HG03095 (cell line): ENCODE measurements around the gene PHACTR2.
"Not testable (repeated sequence)": the region's sequence is repeated elsewhere in the genome, so short reads cannot be mapped to it uniquely, and the experiment has no call there.

Source experiments
- ATAC-seq: cut with Tn5 transposase; IDR thresholded peaks from one replicate; pipeline ENCODE4 v1.9.1; 2021; ENCODE audit warnings: moderate library complexity; ENCODE audit not compliant: unreplicated experiment

PHACTR2 gene

DNA sequence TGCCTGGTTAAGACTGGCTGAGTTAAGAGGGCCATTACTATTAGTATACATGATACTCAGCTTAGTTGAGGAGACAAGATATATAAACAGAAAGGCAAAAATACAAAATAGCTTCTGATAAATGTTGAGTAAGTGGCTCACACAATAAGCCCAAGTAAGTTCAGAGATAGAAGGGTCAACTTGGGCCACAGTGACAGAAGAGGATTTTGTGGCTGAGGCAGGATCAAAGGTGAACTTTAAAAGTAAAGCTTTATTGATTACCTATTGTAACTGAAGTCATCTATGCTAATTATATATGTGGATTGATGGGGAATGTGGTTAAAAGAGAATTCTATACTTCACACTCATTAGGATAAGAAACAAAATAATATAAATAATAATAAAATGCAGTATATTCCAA lies 80.8 kb downstream of the PHACTR2 start:
- ATAC-seq: no peak

DNA sequence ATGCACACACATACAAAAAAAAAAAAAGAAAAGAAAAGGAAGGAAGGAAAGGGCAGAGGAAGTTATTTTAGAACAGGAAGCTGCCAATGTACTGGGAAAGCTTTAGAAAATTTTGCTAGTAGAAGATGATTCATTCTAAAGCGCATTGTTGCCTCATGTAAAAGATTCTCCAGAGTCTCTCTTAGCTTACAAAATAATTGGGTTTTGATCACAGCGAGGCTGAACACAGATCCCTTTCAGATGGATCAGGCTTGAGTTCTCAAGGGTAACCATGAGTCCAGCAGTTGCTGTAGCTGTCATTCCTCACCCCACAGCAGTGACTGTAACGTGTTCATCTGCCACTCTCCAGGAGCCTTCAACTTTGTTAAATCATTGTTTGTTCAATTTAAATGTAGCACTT lies 81.9 kb downstream of the PHACTR2 start:
- ATAC-seq: no peak

GRCh38 chr6:143761074-143761473 lies 83.3 kb downstream of the PHACTR2 start:
- no peak for ATAC-seq

GRCh38 chr6:143762126-143762525 lies 84.4 kb downstream of the PHACTR2 start:
- no peak for ATAC-seq

GRCh38 chr6:143765422-143766184 lies 87.8 kb downstream of the PHACTR2 start:
- ATAC-seq: no peak

DNA sequence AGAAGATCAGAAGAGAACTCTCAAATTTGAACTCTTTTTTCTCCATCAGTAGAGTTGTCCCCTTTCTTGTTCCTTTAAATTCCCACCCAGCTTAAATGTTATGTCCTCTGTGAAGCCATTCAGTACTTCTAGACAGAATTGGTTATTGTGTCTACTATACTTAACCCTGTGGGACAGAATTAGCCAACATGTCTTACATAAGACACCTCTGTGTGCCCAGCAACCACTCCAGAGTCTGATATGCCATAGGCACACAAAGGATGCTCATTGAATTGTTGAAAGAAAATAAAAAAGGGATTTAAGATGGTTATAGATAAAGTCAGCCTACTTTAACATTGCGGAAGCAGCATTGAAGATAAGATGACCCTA lies 88.4 kb downstream of the PHACTR2 start:
- ATAC-seq: no peak

- ATAC-seq: no peak
These were observed 89.7 kb downstream of the PHACTR2 start for GRCh38 chr6:143767433-143767832.

DNA sequence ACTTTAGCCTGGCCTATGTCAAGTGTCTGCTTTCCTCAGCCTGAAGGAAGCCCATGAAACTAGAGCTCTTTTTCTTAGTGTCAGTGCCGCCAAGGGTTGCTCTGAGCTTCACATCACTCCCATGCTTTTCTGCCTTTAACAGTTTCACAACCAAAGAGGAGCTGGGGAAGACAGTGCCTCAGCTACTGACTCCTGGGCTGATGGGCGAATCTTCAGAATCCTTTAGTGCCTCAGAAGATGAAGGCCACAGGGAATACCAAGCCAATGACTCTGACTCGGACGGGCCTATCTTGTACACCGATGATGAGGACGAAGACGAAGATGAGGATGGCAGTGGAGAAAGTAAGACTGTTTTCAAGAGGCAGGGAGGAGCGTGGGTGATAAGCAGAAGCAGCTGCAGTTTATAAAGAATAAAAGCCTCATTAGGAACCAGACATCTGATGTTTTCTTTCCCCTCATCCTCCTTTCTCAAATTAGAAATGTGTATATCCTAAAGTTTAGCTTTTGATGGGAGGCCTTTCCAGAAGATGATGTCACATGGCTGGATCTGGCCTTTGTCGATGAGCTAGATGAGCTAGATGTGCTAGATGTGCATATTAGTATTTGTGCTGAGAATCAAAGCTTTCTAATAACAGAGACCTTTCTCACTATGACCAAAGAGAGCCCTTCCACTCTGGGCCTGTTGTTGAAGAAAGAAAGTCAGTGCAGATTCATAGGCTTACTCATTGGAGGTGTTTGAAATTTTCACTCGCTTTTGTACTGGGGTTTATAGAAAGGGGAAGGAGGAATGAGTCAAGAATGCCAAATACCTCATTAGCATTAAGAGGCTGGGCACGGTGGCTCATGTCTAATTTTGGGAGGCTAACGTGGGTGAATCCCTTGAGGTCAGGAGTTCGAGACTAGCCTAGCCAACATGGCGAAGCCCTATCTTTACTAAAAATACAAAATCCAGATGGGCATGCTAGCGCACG lies 94.6 kb downstream of the PHACTR2 start:
- ATAC-seq: no peak

- ATAC-seq: no peak
These were observed 95.9 kb downstream of the PHACTR2 start for GRCh38 chr6:143773506-143774150.

- no peak for ATAC-seq
These were observed 96.6 kb downstream of the PHACTR2 start for GRCh38 chr6:143774347-143774746.

DNA sequence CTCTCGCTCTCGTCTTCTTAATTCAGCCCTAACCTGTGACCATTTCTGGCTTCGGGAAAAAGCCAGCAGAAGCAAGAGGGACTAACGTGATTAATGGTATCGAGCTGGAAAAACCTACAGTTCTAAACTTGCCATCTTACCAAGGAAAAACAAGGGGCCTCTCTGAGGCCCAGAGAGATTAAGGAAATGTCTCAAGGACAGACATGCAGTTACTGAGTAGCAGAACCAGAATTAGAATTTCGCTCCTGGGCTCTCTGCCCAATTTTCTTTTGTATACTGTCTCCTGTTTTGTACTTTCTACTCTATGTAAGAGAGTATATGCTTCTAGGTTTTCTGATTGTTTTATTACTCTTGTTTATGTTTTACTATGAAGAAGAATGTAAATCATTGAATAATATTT lies 97.6 kb downstream of the PHACTR2 start:
- no peak for ATAC-seq

- ATAC-seq: no peak
These were observed 101.2 kb downstream of the PHACTR2 start for GRCh38 chr6:143778926-143779325.

DNA sequence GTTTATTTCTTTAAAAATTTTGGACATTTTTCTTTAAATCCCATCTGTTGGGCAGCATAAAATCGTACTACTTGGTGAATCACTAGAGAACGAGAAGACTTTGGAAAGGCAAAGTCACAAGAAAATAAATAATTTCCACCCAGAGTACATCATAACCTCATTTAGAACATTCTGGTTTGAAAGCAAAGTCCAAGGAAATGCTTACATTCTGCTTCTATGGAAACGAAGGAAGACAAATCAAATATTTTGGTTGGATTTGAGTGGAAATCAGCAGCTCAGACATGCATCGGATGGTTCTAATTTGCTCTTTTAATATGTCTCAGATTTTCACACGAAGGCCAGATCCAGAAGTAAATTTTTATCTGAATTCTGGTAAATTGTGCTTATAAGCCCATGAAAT lies 104.7 kb downstream of the PHACTR2 start:
- no peak for ATAC-seq

- ATAC-seq: no peak
These were observed 105.3 kb downstream of the PHACTR2 start for GRCh38 chr6:143783077-143783476.

DNA sequence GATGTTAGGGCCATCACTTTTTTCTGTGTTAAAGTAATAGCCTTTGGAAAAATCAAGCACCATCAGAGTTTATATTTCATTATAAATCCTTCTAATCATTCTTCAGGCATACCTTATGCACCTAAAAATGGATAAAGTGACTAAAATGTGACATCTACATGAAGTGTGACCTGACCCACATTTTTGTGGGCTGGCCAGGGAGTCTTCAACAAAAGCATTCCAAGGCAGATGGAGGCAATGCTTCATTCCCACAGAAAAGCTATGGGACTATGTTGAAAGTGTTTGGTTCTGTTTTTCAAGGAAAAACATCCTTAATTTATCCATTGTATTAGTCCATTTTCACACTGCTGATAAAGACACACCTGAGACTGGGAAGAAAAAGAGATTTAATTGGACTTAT lies 106.6 kb downstream of the PHACTR2 start:
- no peak for ATAC-seq

DNA sequence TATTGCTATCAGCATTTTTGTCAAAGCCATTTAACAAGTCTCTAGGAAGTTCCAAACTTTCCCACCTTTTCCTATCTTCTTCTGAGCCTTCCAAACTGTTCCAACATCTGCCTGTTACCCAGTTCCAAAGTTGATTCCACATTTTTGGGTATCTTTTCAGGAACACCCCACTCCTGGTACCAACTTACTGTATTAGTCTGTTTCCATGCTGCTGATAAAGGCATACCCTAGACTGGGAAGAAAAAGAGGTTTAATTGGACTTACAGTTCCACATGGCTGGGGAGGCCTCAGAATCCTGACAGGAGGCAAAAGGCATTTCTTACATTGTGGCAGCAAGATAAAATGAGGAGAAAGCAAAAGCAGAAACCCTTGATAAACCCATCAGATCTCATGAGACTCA lies 108.6 kb downstream of the PHACTR2 start:
- ATAC-seq: not testable (repeated sequence)

DNA sequence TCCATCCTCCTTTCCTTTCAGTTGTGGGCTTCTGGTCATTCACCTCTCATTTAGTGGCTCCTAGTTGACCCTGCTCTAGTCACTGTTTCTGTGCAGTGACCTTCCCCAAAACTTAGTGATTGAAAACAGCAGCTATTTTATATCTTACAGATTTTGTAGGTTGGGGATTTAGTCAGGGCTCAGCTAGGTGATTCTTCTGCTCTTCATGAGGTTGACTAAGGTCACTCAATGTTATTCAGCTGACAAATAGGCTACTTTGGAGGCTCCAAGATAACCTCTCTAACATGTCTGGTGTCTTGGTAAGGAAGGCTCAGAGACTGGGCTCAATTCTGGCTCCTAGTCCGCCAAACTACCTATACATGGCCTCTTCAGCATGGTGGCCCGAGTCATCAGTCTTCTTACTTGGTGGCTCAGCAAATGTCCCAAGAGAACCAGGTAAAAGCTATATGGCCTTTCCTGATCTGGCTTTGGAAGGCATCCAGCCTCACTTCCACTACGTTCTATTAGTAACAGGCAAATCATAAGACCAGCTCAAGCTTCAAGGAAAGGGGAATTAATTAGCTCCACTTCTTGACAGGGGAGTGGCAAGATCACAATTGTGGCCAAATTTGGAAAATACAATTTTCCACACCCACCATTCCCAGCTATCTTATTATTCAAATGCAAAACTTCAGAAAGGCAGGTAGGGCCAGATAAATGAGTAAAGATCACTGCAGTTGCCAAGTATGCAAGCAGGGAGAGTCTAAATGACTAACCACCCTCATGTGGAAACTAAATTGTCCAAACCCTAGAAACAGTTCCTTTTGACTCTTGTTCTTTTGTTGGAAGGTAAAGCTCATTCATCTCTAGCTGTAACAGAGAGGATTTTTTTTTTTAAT lies 114.9 kb downstream of the PHACTR2 start:
- ATAC-seq: no peak

DNA sequence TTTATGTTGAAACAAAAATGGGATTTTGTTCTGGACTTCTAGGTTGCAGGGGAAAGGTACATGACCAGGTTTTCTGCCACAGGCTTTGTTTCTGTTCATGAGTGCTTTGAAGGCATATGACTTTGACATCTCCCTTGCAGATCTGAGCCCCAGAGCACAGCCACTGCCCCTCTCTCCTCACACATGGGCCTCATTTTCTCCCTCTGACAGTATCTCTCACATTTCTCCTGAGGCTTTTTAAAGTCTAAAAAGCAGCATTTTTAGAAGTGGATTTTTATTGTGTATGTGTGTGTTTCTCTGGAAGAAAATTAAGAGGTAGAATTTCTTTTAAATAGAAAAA lies 115.5 kb downstream of the PHACTR2 start:
- no peak for ATAC-seq

- ATAC-seq: not testable (repeated sequence)
These were observed 118.8 kb downstream of the PHACTR2 start for GRCh38 chr6:143796551-143796950.

- not testable (repeated sequence) for ATAC-seq
These were observed 120.7 kb downstream of the PHACTR2 start for GRCh38 chr6:143798487-143798886.
